Activated CD4-positive, CD25-positive, alpha-beta regulatory T cell treated with anti-CD3 and anti-CD28 coated beads, Interleukin-2, amount 50 U/mL, for 16 hours (primary cell): ENCODE measurements around the gene ENTPD3.

Experiments used
- DNase-seq: peaks from one replicate; pipeline ENCODE4 v3.0.0-alpha.2; 2020; ENCODE audit warnings: low read depth, low spot score

The ENTPD3 gene, protein sequence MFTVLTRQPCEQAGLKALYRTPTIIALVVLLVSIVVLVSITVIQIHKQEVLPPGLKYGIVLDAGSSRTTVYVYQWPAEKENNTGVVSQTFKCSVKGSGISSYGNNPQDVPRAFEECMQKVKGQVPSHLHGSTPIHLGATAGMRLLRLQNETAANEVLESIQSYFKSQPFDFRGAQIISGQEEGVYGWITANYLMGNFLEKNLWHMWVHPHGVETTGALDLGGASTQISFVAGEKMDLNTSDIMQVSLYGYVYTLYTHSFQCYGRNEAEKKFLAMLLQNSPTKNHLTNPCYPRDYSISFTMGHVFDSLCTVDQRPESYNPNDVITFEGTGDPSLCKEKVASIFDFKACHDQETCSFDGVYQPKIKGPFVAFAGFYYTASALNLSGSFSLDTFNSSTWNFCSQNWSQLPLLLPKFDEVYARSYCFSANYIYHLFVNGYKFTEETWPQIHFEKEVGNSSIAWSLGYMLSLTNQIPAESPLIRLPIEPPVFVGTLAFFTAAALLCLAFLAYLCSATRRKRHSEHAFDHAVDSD

DNA sequence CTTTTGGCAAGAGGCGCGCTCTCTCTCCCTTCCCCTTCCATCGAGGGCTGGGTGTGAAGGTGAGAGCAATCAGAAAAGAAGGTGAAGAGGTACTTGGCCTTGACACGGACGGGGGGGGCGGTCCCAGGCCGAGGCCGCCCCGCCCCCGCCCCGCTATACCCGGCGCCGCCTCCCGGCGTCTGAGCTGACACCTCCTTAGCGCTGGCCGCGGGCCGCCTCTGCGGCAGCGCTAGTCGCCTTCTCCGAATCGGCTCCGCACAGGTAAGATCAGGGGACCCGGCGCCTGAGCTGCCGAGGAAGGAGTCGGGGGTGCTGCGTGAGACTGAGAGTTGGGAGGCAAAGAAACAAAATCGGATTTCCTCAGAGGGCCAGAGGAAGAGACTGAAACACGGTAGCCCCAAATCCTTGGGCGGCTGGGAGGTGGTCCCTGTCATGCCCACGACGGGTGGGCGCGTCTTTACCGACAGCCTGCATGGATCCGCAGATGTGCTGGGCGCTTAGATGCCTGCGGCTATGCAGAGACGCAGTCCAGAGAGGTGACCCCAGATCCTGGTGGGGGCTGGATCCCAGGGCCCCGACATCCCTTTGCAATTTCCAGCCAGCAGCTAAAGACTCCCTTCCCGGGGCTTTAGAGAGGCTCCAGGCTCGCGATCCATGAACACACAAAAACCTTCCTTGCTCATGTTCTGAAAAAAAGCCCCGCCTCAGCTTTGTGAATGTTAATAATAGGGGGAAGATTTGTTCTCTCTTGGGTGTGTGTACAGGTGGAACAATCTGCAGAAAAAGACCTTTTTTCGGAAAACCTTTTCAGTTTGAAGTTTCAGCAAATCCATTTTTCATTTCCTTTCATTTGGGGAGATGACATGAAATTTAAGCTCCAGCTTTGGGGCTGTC, at the start of gene ENTPD3:
Gene ENTPD3 (plus strand): TSS at position 184 of the 894 bp plus-strand sequence. CDS start 874 bp downstream, outside the sequence.
- DNase-seq, result no peak

DNA sequence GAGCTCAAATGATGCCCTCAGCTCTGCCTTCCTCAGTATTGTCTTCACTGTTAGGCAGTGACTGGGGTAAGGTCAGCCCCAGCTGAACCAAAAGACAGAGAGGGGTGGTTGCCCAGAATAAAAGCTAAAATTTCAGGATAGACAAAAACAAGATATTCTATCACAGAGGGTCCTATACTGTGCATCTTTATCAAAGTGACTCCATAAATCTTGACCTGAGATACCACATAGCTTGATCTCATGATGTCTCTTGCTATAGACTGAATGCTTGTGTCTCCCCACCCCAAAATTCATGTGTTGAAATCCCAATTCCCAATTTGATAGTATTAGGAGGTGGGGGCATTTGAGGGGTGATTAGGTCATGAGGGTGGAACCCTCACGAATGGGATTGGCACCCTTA, 47.1 kb upstream of the ENTPD3 start:
- DNase-seq, result no peak

DNA sequence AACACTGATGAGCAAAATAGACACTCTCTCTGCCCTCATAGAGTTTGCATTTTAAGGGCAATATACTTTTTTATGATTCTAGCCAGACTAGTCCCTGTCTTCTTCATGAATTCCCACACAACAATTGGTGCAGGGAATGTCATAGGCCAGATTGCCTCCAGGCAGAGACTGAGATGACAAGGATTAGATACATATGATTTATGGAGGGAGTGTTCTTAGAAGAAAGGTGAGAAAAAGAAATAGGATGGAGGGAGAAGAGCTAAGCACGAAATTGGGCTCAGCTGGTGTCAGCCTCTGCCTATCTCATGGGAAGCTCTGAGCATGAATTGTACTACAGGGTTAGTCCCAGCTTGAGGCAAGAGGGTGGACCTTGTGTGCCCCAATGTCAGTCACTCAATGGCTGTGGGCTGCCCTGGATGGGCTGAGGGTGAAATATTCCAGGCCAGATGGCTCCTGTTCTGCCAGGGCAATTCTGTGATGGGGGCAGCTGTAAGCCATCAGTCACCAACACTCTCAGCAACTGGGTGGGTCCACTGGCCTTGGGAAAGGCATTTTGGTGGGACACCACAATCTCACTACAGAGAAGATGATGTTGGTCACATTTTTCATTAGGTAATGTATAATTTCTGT, 46.3 kb upstream of the ENTPD3 start:
- DNase-seq, result no peak

DNA sequence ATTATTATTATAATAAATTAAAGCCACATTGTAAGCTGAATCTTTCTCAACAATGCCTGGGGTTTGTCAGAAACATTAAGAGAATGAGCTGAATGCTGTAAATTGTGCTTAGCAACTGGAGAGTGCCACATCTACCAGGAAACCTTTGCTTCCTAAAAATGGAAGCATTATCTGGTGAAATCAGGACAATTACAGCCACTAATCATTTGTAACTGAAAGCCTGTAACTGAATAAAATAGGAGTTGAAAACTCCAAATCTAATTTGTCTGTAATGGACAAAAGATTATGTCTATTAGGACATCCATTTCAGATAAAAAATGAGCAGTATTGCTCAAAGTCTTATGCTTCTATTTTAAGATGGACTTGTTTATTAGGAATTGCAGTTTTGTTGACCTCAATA, 45.3 kb upstream of the ENTPD3 start:
- DNase-seq, result no peak

DNA sequence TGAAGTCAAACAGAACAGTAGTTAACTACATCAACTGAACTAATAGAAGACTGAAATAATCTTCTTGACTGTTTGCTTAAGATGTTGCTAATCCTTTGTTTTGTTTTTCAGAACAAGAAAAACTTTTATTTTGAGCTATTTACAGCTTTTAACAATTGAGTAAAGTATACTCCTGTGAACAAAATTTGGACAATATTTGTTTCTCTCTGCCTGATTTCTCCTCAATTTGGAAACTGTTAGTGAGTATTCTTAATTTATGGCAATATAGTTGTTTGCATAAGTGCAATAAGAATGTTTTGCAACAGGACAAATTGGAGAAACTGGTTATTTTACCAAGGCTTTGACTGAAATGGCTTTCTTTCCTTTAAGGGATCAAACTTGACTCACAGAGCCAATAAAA, 36.5 kb upstream of the ENTPD3 start:
- DNase-seq, result no peak

DNA sequence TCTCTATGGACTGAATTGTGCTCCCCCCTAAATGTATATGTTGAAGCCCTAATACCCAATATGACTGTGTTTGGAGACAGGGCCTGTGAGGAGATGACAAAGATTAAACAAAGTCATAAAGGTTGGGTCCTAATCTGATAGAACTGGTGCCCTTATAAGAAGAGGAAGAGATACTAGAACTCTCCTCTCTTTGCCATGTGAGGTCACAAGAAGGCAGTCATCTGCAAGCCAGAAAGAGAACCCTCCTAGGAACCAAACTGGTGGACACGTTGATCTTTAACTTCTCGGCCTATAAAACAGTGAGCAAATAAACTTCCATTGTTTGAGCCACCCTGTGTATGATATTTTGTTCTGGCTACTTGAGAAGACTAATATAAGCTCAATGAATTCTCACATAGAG, 31.6 kb upstream of the ENTPD3 start:
- DNase-seq, result no peak

DNA sequence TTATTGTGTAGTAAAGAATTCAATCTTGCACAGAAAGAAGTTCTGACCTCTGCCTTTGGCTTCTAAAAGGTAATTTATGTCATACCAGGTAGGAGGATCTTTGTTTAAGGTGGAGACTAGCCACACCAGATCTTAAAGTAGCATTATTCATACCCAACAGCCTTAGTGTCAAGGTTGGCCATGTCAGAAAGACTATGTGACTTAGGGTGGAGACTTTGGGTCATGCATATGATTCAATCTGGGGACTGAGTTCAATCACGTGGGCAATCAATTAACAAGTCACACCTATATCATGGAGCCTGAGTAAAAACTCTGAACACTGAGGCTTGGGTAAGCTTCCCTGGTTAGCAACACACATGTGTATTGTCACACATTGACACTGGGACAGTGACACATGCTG, 28.5 kb upstream of the ENTPD3 start:
- no peak for DNase-seq

DNA sequence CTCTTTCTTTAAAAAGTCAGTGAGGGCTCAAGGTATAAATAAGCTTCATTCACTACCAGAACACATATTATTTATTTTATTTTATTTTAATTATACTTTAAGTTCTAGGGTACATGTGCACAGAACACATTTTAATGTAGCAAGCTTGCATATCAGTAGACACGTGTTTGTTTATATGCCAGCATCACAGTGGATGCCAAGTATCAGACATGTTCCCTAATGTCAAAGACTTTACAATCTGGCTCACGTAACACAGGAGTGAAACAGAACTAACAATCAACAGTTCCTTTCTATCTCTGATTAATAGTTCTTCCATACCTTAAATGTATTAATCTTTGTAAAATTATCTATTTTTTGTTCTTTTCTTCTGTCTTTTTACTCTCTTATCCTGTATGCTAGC, 23.3 kb upstream of the ENTPD3 start:
- DNase-seq, result no peak

DNA sequence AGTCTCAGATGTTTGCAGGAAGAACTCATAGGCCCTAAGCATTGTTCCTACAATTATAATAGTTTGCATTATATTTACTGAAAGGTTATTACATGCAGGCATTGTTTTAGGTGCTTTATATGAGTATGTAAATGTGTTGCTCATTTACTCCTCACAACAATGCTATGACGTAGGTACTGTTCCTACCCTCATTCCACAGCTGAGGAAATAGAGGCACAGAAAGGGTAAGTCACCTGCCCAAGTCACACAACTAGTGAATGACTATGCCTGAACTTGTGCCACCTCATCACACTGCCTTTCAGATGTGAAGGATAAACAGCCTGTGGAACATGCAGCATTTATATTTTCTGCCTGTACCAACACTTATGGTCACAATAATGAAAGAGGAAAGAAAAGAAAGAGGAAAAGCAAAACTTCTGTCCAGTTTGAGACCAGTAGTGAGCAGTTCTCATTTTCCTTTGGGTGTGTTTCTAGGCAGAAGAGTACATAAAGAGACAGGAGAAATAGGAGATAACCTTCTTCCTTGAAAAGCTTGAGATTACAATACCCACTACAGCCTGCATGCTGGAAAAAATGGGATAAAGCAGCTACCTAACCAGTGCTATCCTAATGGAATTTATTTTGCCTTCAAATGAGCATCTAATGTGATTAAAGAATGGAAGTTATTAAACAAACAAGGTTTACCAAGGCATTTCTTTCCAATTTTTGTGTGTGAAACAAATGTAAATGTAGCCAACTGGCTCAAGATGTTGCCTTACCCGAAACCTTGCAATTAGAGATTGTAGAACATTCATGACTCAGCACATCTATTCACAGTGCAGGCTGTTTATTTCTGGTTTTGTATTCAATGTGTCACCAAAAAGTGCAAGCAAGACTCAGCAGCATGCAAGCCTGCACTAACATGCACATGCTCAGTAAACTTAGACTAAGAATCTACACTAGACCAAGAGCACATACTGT, 20.5 kb upstream of the ENTPD3 start:
- no peak for DNase-seq

DNA sequence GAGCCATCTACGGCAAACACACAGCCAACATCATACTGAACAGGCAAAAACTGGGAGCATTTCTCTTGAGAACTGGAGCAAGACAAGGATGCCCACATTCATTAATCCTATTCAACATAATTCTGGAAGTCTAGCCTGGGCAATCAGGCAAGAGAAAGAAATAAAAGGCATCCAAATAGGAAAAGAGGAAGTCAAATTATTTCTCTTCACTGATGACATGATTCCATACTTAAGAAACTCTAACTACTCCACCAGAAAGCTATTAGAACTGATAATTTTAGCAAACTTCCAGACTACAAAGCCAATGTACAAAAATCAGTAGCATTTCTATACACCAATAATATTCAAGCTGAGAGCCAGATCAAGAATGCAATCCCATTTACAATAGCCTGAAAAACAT, 17.3 kb upstream of the ENTPD3 start:
- no peak for DNase-seq

DNA sequence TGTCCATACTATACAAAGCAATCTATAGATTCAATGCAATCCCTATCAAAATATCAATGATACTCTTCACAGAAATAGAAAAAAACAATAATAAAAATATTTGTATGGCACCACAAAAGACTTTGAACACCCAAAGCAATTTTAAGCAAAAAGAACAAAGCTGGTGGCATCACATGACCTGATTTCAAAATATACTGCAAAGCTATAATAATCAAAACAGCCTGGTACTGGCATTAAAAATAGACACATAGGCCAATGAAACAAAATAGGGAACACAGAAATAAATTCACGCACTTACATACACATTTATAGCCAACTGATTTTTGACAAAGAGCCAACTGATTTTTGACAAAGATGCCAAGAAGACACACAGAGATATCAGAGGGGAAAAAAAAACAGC, 9.2 kb upstream of the ENTPD3 start:
- no peak for DNase-seq

DNA sequence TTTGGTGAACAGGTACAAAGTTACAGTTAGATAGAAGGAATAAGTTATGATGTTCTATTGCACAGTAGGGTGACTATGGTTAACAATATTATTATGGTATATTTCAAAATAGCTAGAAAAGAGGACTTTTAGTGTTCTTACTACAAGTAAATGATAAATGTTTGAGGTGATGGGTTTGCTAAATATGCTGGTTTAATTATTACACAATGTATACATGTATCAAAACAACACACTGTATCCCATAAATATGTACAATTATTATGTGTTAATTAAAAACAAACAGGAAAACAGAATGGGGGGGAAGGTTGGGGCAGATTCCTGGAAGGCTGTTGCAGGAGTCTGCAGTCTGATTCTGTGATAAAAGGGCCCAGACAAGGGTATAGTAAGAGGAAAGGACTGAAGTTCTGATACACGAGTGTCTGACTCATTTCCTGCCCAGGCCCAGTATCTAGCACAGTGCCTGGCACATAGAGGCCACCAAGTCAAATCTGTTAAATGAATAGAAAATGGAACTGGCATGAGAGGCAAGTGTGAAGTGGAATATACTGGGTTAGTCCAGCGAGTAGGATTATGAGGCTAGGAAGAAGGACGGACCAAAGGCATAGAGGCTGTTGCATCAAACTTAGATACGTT, 7.2 kb upstream of the ENTPD3 start:
- DNase-seq, result no peak

DNA sequence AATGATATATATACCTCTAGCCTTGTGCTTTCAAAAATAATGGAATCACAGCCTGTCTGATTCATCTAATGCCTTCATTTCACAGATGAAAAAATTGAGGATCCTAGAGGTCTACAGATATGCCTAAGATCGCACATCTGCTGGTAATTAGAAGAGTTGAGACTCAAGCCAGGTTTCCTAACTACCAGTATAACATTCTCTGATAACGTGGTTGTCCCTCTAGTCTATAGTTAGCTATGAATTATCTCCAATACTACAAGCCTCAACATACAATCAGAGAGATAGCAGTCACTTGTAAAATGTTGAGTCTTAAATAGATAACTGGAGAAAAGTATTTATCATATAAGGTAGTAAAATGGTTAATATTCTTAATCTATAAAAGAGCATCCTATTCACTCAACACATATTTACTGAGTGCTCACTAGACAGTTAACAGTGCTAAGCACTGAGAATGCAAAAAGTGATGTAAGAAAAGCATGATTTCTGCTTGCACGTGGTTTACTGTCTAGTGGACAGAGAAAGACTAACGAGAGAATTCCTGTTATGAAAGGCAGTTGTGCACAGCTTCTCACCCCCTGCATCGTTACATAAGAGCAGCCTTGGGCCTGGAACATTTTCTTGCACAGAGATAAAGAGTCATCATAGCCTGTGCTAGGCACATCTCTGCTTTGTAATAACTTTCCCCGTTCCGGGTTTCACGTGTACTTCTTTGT, 4.9 kb upstream of the ENTPD3 start:
- DNase-seq, result no peak

DNA sequence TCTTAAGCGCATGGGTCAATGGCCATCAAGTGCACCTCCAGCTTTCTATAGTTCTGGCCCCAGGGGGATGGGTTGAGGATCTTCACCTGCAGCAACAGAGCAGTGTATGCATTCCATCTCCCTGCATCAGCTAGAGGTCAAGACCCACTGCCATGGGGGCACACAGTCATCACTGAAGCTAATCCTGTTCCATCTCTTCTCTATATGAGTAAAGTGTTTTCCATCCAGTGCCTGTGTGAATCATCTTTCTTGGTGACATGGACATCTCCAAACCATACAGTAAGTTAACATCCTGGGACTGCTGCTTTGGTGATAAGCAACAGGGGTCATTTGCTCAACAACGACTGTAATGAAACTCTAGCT, 4.4 kb upstream of the ENTPD3 start:
- no peak for DNase-seq

DNA sequence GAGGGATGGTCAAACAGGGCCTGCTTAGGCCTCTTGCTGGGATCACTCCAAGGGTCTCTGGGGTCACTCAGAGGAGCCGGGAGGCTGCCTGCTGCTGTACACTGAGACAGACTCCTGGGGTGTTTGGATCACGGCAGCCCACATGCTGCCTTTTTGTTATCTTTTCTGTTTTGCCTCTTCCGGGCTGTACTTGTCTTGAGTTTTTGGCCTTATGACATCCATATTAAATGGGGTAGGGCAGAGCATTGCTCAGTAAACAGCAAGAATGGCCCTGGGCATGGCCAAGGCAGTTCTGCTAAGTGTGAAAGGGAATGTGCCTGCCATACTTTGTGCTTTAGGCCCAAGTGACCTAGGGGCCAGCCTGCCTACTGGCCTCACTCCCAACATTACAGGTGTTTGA, 771 bp upstream of the ENTPD3 start:
- DNase-seq, result no peak

DNA sequence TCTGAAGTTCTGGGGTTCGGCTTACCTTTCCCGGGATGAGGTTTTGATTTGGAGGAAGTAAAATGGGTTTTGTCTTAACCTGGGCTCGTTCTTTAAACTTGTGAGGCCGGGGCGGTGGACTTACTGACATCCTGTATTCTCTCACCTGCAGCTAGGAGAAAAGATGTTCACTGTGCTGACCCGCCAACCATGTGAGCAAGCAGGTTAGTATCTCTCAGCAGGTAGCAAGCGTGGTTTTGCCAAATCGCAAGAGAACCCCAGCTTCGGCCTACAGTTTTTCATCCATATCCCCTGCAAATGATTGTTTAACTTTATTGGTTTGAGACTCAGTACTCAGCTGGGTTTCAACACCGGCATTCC, 891 bp downstream of the ENTPD3 start:
- DNase-seq, result no peak

DNA sequence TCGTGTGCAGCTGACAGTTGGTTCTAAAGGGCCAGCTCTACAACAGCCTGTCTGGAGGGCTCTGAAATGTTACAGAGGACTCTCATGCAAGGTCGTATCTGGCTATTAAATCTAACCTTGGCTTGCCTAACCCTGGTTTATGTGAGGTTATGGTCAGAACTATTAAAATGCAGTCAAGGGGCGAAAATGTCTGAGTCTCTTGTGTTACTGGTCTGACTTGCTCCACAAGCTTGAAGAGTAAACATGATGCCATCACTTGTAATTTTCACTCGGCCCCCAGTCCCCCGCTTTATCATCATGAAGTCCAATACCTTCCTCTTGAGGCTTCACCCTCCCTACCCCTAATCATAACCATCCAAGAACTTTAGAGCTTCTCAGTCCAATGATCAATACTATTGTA, 9.4 kb downstream of the ENTPD3 start:
- no peak for DNase-seq

DNA sequence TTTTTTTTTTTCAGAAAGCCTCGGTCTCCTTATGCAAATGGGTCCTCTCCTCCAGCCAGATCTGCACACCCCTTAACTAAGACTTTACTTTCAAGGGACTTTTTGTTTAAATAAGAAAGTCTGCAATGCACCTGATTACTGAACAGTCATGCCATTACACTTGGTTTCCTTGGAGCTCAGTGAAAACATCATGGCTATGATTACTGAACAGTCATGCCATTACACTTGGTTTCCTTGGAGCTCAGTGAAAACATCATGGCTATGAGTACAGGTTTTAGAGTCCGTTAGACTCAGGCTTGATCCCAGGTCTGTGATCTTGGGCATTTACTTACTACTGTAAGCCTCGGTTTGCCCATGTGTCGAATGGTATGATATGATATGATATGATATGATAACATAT, 10.1 kb downstream of the ENTPD3 start:
- no peak for DNase-seq

DNA sequence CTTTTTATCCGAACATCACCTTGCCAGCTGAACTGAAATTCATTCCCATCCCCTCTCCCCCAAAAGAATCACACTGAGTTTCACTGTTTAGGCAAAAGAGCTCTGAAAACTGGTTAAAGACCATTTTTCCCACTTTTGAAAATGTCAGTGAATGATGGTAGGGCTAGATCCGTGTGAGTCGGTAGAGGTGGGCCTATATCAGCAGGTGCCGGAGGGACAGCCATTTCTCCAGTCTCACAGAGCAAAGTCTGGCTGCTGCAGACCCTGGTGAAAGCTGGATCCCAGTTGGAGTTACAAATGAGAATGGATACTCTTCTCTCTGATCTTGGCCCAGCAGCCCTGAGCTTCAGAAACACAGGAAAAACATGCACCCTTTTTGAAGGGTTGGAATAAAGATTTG, 10.9 kb downstream of the ENTPD3 start:
- DNase-seq, result no peak

DNA sequence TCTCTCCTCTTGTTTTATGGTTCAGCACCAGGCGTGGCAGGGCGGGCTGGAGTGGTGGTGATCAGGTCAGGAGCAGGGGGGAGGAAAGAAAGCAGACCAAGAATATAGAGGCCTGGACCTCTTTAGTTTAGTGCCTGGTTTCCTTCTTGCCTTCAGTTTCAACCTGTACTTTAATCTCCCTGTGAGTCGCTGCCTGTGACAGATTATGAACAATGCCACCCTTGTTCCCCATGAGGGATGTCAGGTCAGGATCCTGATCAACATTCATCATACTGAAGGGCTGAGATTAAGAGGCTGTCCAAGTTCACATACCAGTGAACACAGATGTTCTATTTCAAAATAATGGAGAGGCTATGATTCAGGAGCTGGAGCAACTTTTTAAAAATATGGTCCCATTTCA, 11.4 kb downstream of the ENTPD3 start:
- DNase-seq, result no peak
